H1 (cell line): ENCODE data around the gene PTGDS.

Experiments used
- EZH2 ChIP-seq: fragments of 200-600 bp; sonication (generic); IDR thresholded peaks from 2 replicates; pipeline ENCODE4 v1.7.1; 2012; ENCODE audit warnings: low read depth, mild to moderate bottlenecking, moderate library complexity, low read length, inconsistent platforms; ENCODE audit not compliant: severe bottlenecking
- FOSL1 ChIP-seq: IDR thresholded peaks from 2 replicates; pipeline ENCODE4 v1.6.1; 2011; ENCODE audit warnings: mild to moderate bottlenecking, low read depth, low read length, moderate library complexity; ENCODE audit not compliant: insufficient read depth
- RNF2 ChIP-seq: fragments of 200-900, 300-1000 bp; sonication (generic); IDR thresholded peaks from 2 replicates; pipeline ENCODE4 v1.7.1; 2016; ENCODE audit warnings: borderline replicate concordance, low read depth, mild to moderate bottlenecking, antibody characterized with exemption, low read length; ENCODE audit not compliant: poor library complexity, severe bottlenecking; ENCODE audit errors: missing control alignments
- RXRA ChIP-seq: IDR thresholded peaks from 2 replicates; pipeline ENCODE4 v1.6.1; 2011; ENCODE audit warnings: low read depth, mild to moderate bottlenecking, low read length, moderate library complexity; ENCODE audit not compliant: insufficient read depth
- ZNF274 ChIP-seq: IDR thresholded peaks from 2 replicates; pipeline ENCODE4 v1.7.0; 2012; ENCODE audit warnings: low read length, borderline replicate concordance; ENCODE audit errors: extremely low read depth
- TF ChIP-seq, protein P1 (sequence below), 3 experiments: IDR thresholded peaks; 1 replicate in 2 of 3; 2 replicates in 1 of 3; pipeline versions ENCODE4 v1.5.1 to v1.6.1; 2011; ENCODE audit warnings: low read length in 3 of 3, mild to moderate bottlenecking in 3 of 3, inconsistent platforms in 2 of 3, low read depth in 1 of 3, moderate library complexity in 1 of 3; ENCODE audit not compliant: insufficient read depth in 1 of 3; ENCODE audit errors: control extremely low read depth in 1 of 3
- TF ChIP-seq, protein P2 (sequence below): IDR thresholded peaks from 2 replicates; pipeline ENCODE4 v1.6.1; 2012; ENCODE audit warnings: inconsistent platforms

DNA sequence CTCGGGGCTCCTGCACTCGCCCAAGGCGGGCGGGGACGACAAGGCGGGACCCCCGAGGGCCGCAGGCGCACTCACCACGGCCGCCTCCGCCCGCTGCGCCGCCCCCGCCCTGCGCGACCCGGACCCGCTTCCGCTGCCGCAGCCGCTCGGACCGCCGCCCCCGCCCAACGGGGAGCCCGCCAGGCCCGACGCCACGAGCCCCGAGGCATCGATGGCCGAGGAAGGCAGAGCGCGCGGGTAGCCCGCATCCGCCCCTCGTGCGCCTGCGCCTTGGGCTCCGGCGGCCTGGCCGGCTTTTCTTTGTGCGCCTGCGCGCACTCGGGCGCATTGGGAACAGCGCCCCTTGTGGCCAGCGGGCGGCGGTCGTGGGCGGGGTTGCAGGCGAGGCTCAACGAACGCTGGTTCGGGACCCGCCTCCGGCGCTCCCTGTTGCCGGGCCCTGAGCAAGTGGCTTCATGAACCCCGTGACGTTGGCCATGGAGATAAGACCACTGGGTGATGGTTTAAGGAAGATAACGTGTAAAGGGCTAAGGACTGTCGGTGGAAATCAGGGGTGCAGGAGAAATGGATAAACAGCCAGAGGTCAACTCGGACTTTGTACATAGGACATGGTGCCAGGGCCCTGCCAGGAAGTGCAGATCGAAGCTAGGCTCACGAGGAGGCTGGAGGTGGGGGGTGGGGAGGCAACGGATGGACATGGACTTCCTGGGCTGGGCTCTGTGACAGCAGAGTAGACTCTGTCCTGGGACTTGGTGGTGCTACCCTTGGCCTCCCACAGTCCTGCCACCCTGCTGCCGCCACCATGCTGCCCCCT, 32.6 kb upstream of the PTGDS start, which contains the start of the genes C8G and FBXW5:
- TF ChIP-seq, protein P1, sequence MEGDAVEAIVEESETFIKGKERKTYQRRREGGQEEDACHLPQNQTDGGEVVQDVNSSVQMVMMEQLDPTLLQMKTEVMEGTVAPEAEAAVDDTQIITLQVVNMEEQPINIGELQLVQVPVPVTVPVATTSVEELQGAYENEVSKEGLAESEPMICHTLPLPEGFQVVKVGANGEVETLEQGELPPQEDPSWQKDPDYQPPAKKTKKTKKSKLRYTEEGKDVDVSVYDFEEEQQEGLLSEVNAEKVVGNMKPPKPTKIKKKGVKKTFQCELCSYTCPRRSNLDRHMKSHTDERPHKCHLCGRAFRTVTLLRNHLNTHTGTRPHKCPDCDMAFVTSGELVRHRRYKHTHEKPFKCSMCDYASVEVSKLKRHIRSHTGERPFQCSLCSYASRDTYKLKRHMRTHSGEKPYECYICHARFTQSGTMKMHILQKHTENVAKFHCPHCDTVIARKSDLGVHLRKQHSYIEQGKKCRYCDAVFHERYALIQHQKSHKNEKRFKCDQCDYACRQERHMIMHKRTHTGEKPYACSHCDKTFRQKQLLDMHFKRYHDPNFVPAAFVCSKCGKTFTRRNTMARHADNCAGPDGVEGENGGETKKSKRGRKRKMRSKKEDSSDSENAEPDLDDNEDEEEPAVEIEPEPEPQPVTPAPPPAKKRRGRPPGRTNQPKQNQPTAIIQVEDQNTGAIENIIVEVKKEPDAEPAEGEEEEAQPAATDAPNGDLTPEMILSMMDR (IDR thresholded peaks at IDR 0.05; ENCODE audit: control extremely low read depth in 1 of 3, insufficient read depth in 1 of 3, low read depth in 1 of 3, low read length in 3 of 3): peak in 2 of 3 experiments; percentile 89 to 95; a peak in 3 of 4 replicates
- TF ChIP-seq, protein P2, sequence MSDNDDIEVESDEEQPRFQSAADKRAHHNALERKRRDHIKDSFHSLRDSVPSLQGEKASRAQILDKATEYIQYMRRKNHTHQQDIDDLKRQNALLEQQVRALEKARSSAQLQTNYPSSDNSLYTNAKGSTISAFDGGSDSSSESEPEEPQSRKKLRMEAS: peak; percentile 65; the same call in 1 of the 2 replicates
- TF ChIP-seq EZH2 (no peak), RNF2 (no peak), RXRA (no peak), ZNF274 (no peak), FOSL1 (peak; percentile 52; the same call in 1 of the 2 replicates)
